ENCODE data around the gene BUB3. TPM values are rescaled to one million over a fixed set of nuclear protein-coding genes. Genes with fewer than 3 reads are reported as not detected.
A peak's percentile ranks its signal among the peaks of the same experiment; 100 is the strongest.
"Not testable (repeated sequence)": the region's sequence is repeated elsewhere in the genome, so short reads cannot be mapped to it uniquely, and the experiment has no call there.

The BUB3 gene
- polyA plus RNA-seq, 10 donors: 47.3 to 78.5 (median 61.4) TPM

DNA sequence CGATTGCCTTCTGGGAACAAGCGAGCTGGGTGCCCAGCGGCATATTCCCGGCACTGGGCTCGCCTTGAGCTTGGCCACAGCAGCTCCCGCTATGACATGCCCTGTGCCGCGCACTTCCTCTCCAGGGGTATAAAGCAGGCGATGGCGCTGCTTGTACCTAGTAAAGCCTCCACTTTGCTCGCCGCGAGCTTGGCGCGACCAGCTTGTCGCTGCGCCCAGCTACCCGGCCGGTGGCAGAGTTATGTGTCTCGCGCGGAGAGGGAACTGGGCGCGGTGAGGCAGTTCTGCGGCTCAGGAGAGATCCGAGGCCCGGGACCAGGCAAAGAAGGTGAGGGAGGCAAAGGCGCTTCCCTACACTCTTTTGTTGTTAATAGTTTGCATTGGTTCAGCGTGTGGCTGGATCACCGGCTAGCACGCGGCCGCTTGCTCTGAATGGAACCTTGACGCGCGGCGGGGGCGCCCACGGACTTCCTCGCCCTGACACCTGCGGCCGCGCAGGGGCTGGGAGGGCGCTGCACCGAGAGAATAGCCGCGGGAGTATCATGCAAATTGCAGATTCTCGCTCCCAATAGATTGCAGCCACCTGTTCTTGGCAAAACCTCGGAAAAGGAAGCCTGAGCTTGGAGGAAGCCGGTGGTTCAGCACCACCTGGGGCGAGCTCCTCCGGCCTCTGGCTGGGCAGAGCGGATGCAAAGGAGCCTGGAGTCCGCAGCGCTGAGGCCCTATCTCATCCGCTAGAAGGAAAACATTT is 3.0 kb upstream of the BUB3 start:
- peak in 1 of 3 donors; percentile 52 for DNase-seq

DNA sequence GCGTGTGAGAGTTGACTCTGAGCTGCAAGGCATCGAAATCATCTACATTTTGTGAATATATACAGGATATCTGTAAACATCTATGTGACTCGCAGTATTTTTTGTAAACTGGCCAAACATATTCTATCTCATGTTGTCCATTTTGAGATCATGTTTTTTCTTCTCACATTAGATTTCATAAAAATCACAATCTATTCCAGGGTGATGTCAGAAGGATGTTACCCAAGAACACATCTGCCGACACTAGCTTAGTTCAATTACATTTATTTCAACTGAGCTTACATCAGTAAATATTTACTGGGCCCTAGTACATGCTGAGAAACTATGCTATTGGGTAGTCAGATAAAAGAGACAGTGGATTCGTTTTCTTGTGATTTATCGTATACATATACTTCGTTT is 2.5 kb upstream of the BUB3 start:
- DNase-seq: peak in 1 of 3 donors; percentile 28

DNA sequence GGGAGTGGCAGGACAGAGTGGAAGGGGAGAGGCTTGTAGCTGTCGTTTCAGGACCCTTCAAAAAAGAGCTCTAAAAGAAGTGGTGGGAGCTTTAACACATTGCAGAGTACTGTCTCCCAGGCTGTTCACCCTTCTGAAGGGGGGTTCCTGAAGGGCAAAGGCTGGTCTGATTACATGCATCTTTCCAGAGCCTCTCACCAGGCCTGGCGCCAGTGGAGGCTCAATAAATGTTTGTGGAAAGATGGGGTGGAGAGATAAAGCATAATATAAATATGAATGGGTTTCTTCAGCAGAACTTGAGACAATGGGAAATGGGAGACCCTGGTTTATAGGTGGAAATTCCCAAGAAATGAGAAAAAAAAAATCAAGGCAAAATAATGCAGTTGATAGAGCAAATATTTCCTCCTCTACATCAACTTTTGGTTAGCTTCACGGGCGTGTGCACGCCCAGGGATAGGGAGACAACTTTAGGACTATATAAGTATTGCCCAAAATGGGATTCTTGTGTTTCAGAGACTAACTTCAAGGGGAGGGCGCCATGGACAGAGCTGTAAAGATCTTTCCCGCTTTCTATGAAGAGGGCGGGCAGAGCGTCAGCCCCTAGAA is 613 bp upstream of the BUB3 start:
- no peak for DNase-seq

DNA sequence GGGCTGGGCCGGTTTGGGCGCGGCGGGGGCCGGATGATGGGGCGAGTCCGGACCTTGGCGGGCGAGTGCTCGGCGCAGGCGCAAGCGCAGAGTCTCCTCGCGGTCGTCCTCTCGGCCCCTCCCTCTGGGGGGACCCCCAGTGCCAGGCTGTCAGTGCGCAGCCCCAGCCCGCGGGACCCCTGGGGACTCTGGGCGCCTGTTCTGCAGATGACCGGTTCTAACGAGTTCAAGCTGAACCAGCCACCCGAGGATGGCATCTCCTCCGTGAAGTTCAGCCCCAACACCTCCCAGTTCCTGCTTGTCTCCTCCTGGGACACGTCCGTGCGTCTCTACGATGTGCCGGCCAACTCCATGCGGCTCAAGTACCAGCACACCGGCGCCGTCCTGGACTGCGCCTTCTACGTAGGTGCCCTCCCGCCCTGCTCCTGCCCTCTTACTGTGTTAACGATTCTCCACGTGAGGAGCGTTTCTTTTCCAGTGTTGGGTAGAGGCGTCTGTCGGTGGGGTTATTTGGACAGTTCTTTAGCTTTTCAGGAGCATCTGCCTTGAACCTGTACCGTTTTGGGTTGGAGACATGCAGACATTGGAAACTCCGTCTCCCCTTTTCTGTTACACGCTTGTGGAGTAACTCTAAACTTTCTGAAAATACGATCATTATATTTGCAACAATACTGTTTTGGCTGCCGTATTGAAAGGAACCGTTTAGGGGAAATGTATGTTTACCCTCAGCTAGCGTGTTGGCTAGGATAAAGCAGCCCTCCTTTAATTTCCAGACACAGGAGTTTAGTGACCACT is 706 bp downstream of the BUB3 start:
- DNase-seq: peak; percentile 33 to 84 (median 59)

DNA sequence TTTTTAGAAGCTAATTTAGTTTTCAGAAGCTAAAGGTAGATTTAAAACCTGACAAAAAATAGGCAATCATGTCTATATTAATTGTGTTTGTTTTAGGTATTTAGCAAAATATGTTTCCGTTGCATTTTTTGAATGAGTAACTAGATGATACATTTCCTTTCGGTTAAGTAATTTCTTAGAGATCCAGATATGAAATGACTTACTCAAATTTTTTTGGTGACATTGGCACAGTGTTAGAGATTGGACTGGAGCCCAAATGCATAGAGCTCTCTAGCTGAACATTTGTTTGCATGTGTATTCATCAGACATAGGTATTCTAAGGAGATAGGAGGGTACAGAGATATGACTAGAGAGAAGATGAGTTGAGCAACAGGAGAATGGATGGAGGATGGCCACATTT is 1.9 kb downstream of the BUB3 start:
- no peak for DNase-seq

DNA sequence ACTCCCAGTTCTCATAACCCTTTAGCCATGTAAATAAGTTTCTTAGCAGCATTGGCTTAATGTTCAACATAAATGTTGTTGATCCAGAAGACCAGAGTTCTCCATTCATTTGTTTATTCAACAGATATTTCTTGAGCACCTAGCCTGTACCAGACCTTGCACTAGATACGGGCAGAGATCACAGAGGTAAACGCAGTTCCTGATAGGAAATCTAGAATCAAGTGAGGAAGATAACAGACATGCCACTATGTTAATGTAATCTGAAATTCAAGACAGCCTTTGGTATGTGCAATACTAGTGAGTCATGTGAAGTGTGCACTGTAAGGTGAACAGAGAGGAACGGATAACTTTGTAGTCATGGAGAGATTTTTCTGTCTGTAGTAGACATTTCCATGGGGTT is 3.0 kb downstream of the BUB3 start:
- no peak for DNase-seq

DNA sequence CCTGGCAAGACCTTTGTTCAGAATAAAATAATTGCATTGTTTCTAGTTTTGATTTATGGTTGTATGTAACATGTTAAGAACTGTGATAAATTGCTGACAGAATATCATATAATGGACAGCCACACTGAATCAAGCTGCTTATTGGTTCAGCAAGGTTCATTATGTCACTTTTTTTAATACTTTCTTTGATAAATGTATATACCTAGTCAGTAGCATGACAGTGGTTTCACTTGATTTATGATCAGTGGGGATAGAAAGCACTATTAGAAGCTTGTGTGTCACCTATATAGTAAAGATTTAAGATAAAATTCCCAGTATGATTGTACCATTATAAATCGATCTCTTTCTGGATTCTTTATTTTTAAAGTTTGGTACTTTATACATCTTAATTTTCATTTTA is 4.5 kb downstream of the BUB3 start:
- DNase-seq: no peak

DNA sequence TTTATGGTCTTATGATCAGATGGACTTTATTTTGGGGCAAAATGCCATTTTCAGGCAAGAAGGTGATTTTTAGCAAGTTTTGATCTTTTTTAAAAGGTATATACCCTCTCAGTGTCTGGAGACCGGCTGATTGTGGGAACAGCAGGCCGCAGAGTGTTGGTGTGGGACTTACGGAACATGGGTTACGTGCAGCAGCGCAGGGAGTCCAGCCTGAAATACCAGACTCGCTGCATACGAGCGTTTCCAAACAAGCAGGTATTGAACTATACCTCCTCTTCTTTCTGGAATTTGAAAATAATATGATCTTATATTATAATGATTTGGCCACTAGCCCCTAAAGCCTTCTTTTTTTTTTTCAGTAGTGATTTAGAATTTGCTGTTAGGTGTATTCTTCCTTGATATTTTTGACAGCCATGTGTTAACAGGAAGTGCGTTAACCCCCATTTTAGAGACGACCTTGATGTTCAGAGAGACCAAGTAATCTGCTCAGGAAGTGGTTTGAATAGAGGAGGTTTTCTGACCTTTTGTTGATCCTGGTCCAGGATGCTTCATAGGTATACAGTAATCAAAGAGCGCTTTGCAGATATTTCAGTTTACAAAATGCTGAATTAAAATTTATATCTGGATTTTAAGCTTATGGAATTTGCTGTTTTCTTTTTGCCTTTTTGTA is 6.2 kb downstream of the BUB3 start:
- no peak for DNase-seq

DNA sequence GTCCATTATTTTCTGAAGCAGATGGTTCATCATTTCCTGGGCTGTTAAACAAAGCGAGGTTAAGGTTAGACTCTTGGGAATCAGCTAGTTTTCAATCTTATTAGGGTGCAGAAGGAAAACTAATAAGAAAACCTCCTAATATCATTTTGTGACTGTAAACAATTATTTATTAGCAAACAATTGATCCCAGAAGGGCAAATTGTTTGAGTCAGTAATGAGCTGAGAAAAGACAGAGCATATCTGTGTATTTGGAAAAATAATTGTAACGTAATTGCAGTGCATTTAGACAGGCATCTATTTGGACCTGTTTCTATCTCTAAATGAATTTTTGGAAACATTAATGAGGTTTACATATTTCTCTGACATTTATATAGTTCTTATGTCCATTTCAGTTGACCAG is 10.1 kb downstream of the BUB3 start:
- DNase-seq: no peak

DNA sequence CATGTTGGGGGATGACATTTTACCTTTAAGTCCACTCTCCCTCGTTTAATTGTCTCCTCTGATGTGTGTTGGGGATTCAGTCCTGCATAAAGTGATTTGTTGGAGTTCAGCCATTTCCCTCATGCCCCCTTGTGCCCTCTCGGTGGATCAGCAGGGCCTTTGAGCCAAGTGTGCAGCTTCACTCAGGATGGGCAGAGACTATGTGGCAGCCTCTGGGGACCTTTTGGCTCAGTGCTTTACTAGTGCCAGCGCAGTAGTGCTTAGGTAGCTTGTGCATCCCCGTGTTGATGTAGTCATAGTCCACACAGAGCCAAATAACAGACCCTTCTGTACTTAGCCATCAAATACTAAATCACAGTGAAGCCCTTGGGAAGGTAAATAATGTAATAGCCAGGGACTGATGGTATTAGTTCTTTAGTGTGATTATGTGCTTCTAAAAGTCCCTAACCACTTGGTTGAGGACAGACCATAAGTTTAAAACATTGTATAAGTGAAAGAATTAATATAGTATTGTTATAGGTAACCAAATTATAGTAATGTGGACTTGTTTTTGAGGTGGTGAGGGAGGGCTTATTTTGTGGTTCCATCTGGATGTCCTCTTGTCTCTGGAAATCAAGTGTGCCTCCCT is 11.4 kb downstream of the BUB3 start:
- DNase-seq: no peak

DNA sequence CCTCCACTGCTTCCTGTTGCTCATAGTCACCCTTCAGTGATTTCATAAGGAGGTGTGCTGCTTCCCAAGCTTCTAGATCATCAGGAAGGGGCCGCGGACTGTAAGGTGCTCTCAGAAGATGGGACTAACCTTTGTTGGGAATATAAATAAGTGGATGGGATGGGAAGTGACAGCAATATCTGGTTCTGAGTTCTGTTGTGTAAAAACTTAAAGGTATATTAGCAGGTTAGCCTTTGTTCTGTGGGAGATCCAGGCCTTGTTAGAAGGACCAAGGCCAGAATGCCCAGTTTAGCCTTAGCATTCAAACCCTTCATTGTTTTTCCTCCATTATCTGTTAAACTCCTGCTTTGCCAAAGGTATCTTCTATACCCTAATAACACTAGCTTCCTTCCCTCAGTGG is 12.4 kb downstream of the BUB3 start:
- DNase-seq: no peak

DNA sequence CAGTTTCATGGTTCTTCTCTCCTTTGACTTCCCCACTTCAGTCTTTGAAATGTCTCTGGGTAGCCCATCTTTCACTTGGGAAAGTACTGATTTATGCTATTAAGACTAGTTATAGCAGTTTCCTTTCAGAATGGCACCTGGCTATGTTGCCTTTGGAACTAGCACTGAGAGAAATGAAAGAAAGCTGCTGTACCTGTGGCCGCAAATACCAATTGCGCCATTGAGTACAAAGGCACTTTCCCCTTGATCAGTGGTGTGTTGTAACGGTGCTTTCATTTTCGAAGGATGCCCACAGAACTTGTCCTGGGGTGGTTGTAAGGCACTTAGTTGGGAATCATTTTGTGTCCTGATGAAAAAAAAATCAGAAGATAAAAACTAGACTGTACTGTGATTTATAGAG is 16.8 kb downstream of the BUB3 start:
- DNase-seq: no peak

DNA sequence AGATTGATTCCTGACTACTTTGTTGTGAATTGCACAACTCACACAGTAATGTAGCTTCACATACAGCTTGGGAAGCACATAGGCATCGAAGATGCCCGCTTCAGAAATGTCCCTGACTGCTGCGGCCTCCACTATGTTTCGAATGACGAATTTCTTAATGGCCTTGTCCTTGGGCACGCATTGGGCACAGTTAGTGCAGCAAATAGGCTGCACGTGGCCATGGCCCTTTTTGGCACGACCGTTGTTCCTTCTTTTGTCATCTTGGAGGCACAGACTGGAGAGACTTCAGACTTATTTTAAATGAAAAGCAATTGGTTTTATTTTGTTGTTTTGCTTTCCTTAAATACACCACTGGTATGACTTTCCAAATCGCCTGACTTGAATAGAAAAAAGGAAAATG is 17.4 kb downstream of the BUB3 start:
- not testable (repeated sequence) for DNase-seq

DNA sequence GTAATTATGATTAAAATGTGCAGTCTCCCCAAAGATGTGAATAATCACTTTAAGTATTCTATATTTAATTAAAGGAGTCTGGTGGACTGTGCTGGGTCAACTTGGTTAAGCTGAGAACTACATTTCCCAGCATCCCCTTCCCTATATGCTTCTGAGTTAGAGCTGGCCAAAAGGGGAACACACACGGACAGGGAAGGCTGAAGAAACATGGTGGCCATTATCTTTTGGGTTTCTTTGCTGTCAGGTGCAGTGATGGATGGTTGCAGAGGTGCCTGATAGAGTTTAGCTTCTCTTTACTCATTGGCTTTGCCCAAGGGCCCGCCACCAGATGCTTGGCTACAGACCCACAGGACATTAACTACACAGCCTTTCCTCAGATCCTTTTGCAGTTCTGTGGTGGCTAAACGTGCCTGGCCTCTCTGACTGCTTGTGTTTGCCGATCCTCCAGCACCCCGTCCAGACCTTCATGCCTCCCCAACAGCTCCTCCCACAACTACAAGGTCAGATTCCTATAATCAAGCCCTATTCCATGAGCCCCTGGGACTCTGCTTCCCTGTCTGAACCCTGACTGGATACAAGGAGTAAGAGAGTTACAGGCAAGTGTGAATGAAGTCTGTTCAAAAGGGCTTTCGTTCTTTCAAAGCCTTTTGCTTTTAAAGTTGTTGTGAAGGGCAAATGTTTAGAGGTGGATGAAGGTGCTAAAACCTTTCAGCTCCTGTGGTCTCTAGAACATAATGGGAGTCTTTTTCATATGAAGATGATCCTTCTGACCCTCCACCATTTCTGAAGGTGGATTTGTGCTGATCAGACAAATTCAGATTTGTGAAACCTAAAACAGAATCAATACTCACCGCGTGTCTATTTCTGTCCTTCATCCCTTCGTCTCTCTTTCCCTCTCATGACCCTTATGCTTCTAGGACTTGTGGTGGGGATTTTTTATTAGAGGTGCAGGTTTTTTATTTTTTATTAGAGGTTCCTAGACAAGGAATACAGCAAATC is 21.5 kb downstream of the BUB3 start:
- DNase-seq: no peak

DNA sequence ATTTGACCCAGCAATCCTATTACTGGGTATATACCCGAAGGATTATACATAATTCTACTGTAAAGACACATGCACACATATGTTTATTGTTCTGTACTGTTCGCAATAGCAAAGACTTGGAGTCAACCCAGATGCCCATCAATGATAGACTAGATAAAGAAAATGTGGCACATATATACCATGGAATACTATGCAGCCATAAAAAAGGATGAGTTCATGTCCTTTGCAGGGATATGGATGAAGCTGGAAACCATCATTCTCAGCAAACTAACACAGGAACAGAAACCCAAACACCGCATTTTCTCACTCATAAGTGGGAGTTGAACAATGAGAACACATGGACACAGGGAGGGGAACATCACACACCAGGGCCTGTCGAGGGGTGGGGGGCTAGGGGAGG is 24.2 kb downstream of the BUB3 start:
- DNase-seq: not testable (repeated sequence)

DNA sequence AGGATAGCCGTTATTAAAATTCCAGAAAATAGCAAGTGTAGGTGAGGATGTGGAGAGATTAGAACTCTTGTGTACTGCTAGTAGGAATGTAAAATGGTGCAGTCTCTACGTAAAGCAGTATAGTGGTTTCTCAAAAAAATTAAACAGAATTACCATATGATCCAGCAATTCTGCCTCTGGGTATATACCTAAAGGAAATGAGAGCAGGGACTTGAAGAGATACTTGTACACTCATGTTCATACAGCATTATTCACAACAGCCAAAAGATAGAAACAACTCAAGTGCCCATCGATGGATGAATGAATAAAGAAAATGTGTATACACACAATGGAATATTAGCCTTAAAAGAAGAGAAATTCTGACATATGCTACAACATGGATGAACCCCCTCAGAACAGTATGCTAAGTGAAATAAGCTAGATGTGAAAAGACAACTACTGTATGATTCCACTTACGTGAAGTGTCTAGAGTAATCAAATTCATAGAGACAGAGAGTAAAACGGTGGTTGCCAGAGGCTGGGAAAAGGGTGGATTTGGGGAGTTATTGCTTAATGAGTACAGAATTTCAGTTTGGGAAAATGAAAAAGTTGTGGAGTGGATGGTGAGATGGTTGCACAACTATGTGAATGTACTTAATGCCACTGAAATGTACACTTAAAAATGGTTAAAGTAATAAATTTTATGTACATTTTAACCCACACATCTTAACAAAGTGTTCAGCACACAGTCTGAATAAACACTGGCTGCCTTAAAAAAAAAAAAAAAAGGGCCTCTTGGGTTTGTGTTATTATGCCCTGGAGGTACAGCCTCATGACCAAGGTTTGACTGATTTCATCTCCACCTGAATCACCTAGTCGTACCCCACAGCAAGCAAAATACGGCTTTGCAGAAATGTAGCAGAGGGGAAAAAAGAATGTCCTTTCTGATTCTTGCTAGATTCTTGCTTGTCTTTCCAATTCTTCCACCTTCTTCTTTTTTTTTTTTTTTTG is 26.2 kb downstream of the BUB3 start:
- DNase-seq: no peak

DNA sequence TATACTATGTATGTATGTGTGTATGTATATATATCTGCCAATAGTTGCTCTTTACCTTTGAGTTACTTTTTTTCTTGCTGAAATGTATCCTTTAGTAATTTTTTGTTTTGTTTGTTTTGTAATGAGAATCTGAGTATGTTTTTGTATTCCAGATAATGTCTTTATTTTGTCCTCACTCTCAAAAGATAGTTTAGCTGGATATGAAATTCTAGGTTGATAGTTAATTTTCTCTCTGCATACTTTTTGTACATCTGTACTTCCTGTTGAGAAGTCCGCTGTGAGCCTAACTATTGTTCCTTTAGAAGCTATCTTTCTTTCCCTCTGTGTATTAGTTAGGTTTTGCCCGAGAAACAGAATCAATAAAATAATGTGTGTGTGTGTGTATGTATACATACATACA is 29.5 kb downstream of the BUB3 start:
- DNase-seq: no peak

DNA sequence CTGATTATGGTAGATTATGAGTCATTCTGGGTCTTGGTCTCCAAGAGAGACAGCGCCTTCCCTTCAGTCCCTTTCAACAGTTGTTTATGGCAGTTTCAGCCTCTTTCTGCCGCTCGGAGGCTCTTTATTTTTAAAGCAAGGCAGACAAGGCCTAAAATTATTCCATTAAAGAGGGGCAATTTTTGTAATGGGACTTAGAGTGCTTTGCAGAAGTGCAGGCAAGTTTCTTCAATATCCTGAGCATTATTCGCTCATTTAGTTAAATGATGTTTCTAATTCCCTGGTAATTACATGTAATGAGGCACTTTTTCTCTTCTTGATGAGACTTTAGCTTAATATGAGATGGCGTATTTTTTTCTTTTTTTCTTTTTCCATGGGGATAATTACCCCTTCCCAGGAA is 33.6 kb downstream of the BUB3 start:
- no peak for DNase-seq

DNA sequence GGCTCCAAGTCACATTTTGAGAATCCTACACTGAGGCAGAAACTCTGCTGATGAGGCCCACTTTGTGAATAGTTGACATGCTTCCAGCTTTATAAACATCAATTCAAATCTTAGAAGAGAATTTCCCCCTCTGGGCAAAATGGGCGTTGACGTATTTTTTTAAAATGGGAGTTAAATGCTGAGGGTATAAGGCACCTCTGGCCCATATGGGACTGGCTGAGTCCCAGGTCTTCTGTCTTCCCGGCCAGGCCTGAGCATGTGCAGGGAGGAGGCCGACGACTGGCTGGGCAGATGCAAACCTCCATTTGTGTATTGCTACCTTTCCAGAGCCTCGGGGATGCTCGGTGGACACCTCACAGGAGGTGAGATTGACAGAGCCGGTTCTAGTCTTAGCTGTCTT is 37.7 kb downstream of the BUB3 start:
- no peak for DNase-seq
